Measurements from ENCODE around the gene ZNF304. TPM values are rescaled to one million over a fixed set of nuclear protein-coding genes. Genes with fewer than 3 reads are reported as not detected.

The ZNF304 gene
- total and polyA plus RNA-seq, 8 donors, result 7.7 to 19.0 (median 16.4) TPM

DNA sequence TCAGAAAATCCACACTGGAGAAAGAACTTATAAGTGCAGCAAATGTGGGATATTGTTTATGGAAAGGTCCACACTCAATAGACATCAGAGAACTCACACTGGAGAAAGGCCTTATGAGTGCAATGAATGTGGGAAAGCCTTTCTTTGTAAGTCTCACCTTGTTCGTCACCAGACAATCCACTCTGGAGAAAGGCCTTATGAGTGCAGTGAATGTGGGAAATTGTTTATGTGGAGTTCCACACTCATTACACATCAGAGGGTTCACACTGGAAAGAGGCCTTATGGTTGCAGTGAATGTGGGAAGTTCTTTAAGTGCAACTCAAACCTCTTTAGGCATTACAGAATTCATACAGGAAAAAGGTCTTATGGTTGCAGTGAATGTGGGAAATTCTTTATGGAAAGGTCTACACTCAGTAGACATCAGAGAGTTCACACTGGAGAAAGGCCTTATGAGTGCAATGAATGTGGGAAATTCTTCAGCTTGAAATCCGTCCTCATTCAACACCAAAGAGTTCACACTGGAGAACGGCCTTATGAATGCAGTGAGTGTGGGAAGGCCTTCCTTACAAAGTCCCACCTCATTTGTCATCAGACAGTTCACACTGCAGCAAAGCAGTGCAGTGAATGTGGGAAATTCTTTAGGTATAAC, 26.6 kb downstream of the ZNF304 start:
- Histone ChIP-seq H3K27ac (no peak overlapping the region), H3K4me1 (no peaks in the 10 kb centered on the region), H3K9me3 (peaks cover 4 to 86% of the 10 kb centered on the region in 2 donors), H3K36me3 (peaks cover 0 to 61% of the 10 kb centered on the region in 2 donors), H3K4me3 (no peak overlapping the region), H3K27me3 (no peaks in the 10 kb centered on the region)
- TF ChIP-seq, protein P1, sequence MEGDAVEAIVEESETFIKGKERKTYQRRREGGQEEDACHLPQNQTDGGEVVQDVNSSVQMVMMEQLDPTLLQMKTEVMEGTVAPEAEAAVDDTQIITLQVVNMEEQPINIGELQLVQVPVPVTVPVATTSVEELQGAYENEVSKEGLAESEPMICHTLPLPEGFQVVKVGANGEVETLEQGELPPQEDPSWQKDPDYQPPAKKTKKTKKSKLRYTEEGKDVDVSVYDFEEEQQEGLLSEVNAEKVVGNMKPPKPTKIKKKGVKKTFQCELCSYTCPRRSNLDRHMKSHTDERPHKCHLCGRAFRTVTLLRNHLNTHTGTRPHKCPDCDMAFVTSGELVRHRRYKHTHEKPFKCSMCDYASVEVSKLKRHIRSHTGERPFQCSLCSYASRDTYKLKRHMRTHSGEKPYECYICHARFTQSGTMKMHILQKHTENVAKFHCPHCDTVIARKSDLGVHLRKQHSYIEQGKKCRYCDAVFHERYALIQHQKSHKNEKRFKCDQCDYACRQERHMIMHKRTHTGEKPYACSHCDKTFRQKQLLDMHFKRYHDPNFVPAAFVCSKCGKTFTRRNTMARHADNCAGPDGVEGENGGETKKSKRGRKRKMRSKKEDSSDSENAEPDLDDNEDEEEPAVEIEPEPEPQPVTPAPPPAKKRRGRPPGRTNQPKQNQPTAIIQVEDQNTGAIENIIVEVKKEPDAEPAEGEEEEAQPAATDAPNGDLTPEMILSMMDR (IDR thresholded peaks at IDR 0.05), result no peak
- DNase-seq, result no peak
- ATAC-seq, result no peak
- intact Hi-C loops (cut with DNase I), result no loop called here

DNA sequence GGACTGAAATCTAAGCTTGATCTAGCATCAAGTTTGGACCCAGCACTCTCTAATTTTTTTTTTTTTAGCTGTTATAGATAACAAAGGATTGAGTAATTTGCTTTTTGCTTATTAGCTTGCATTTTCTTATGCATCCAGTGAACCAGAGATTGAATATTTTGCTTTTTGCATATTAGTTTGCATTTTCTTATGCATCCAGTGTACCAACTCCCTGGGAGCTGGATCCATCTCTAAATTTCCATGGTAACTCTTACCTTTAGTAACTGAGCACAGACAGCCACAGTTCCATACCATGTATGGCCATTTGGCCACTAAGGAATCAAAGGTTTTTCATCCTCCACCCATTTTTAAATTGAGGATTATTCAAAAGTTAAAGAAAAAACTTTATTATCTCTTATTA, 29.9 kb downstream of the ZNF304 start:
- peaks cover 0 to 30% of the 10 kb centered on the region in 2 donors for H3K36me3 ChIP-seq
- DNase-seq (no peak), ATAC-seq (no peak)
- intact Hi-C loops (cut with DNase I), result no loop called here
- TF ChIP-seq, protein P1 (IDR thresholded peaks at IDR 0.05), result no peak
- H3K9me3 ChIP-seq, result peaks cover 0 to 64% of the 10 kb centered on the region in 2 donors
- H3K27me3 ChIP-seq, result no peaks in the 10 kb centered on the region
- H3K27ac ChIP-seq, result no peak overlapping the region
- H3K4me1 ChIP-seq, result no peaks in the 10 kb centered on the region
- H3K4me3 ChIP-seq, result no peak overlapping the region

DNA sequence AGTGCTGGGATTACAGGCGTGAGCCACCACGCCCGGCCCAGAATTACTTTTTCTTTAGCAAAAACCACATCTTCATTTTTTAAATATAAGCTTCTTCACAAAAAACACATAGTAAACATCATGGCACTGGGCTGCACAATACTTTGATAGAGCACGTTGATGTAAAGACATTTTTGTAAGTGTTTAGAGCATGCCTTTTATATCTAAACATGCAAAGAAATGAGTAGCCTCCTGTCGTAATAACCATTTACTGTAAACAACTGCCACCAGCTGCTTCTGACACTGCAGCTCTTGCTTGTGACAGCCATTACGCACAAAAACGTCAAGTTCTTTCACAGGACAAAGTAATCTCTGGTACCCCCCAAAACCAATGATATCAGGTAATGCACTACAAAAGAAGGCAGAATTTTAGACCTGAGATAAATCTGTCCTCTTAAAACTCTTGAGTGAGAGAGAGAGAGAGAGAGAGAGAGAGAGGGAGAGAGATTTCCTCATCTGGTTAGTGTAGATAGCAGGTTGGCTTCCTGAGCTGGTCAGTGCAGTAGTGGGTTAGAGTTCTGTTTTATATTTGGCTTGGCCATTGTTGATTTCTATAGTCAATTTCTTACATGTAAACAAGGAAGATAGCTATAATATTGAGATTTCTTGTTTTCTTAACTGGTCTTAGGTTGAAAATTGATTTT, 31.9 kb downstream of the ZNF304 start:
- Histone ChIP-seq H3K27me3 (no peaks in the 10 kb centered on the region), H3K4me1 (no peaks in the 10 kb centered on the region), H3K36me3 (peaks cover 0 to 10% of the 10 kb centered on the region in 2 donors), H3K9me3 (peaks cover 0 to 44% of the 10 kb centered on the region in 2 donors), H3K4me3 (no peak overlapping the region), H3K27ac (no peak overlapping the region)
- DNase-seq (no peak), ATAC-seq (no peak)
- intact Hi-C loops (cut with DNase I), result no loop called here
- TF ChIP-seq, protein P1 (IDR thresholded peaks at IDR 0.05), result no peak

DNA sequence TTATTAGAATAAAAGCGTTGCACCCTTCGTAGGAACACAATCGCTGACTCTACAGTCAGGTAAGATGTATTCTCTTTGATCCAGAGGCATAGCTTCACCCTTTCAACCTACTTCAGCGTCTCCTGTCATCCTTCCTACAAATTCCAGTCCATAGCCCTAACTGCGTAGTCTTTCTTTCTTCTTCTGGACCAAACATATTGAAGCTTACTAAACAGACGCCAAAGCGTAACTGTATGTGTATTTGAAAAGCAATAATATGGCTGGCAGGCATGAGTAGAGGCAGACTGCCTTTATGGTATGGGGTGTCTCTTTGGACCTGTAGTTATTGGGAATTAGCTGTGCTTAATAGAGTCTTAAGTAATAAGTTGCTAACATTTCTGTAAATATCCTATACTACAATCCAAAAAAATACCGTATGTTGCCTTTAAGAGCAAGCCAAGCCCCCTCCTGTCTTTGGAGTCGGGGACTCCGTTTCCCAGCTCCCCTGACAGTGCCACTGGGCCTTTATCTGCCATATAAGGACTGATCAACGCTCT, 38.2 kb downstream of the ZNF304 start:
- DNase-seq (no peak), ATAC-seq (no peak)
- H3K27ac ChIP-seq, result peak overlapping the region; percentile 84 to 85
- H3K9me3 ChIP-seq, result peaks cover 0 to 4% of the 10 kb centered on the region in 2 donors
- intact Hi-C loops (cut with DNase I), result no loop called here
- peaks cover 13 to 20% of the 10 kb centered on the region in 2 donors for H3K4me1 ChIP-seq
- TF ChIP-seq, protein P1 (IDR thresholded peaks at IDR 0.05), result no peak
- H3K4me3 ChIP-seq, result peak overlapping the region; percentile 93 to 97
- no peaks in the 10 kb centered on the region for H3K27me3 ChIP-seq
- H3K36me3 ChIP-seq, result peaks cover 0 to 6% of the 10 kb centered on the region in 2 donors
